ENCODE results near the gene KDSR.
"Not testable (repeated sequence)": the region's sequence is repeated elsewhere in the genome, so short reads cannot be mapped to it uniquely, and the experiment has no call there.

The KDSR gene

GRCh38 chr18:63374540-63374939 lies 7.5 kb upstream of the KDSR start:
- no peaks in the 10 kb centered on the region for H3K27me3 ChIP-seq
- H3K36me3 ChIP-seq, result no peaks in the 10 kb centered on the region
- no peaks in the 10 kb centered on the region for H3K9me3 ChIP-seq
- H3K4me1 ChIP-seq, result no peaks in the 10 kb centered on the region
- no peak for DNase-seq
- no peak overlapping the region for H3K4me3 ChIP-seq (ENCODE audit: low read depth, low read length)
- TF ChIP-seq CTCF (IDR thresholded peaks at IDR 0.05; ENCODE audit: low read depth, low read length), result no peak

GRCh38 chr18:63373161-63373560 lies 6.2 kb upstream of the KDSR start:
- Histone ChIP-seq H3K36me3 (no peaks in the 10 kb centered on the region), H3K27me3 (no peaks in the 10 kb centered on the region), H3K4me3 (ENCODE audit: low read depth, low read length) (no peak overlapping the region), H3K4me1 (no peaks in the 10 kb centered on the region), H3K9me3 (no peaks in the 10 kb centered on the region)
- no peak for TF ChIP-seq CTCF (IDR thresholded peaks at IDR 0.05; ENCODE audit: low read depth, low read length)
- DNase-seq, result no peak

DNA sequence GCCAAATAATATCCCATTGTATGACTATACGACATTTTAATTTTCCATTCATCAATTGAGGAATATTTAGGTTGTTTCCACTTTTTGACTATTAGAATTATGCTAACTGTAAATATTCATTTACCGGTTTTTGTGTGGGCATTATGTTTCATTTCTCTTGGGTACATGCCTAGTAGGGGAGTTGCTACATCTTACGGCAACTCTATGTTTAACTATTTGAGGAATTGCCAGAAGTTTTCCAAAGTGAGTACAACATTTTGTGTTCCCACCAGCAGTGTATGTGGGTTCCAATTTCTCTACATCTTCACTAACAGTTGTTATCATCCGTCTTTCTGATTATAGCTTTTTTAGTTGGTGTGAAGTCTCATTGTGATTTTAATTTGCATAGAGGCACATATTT lies 1.6 kb upstream of the KDSR start:
- no peak for TF ChIP-seq CTCF (IDR thresholded peaks at IDR 0.05; ENCODE audit: low read depth, low read length)
- H3K36me3 ChIP-seq, result no peaks in the 10 kb centered on the region
- no peak overlapping the region for H3K4me3 ChIP-seq (ENCODE audit: low read depth, low read length)
- DNase-seq, result no peak
- H3K4me1 ChIP-seq, result no peaks in the 10 kb centered on the region
- no peaks in the 10 kb centered on the region for H3K27me3 ChIP-seq
- H3K9me3 ChIP-seq, result no peaks in the 10 kb centered on the region

- DNase-seq, result peak; percentile 16
- no peaks in the 10 kb centered on the region for H3K36me3 ChIP-seq
- TF ChIP-seq CTCF (IDR thresholded peaks at IDR 0.05; ENCODE audit: low read depth, low read length), result no peak
- peak overlapping the region; percentile 70 for H3K4me3 ChIP-seq (ENCODE audit: low read depth, low read length)
- no peaks in the 10 kb centered on the region for H3K9me3 ChIP-seq
- no peaks in the 10 kb centered on the region for H3K4me1 ChIP-seq
- no peaks in the 10 kb centered on the region for H3K27me3 ChIP-seq
These were observed 573 bp downstream of the KDSR start for GRCh38 chr18:63366213-63367052.

- no peaks in the 10 kb centered on the region for H3K27me3 ChIP-seq
- H3K4me1 ChIP-seq, result no peaks in the 10 kb centered on the region
- peak overlapping the region; percentile 70 for H3K4me3 ChIP-seq (ENCODE audit: low read depth, low read length)
- TF ChIP-seq CTCF (IDR thresholded peaks at IDR 0.05; ENCODE audit: low read depth, low read length), result no peak
- DNase-seq, result no peak
- H3K9me3 ChIP-seq, result no peaks in the 10 kb centered on the region
- H3K36me3 ChIP-seq, result no peaks in the 10 kb centered on the region
These were observed 1.2 kb downstream of the KDSR start for GRCh38 chr18:63365876-63366212.

- TF ChIP-seq CTCF (IDR thresholded peaks at IDR 0.05; ENCODE audit: low read depth, low read length), result no peak
- H3K9me3 ChIP-seq, result no peaks in the 10 kb centered on the region
- DNase-seq, result no peak
- H3K4me1 ChIP-seq, result no peaks in the 10 kb centered on the region
- no peaks in the 10 kb centered on the region for H3K36me3 ChIP-seq
- no peak overlapping the region for H3K4me3 ChIP-seq (ENCODE audit: low read depth, low read length)
- no peaks in the 10 kb centered on the region for H3K27me3 ChIP-seq
These were observed 3.1 kb downstream of the KDSR start for GRCh38 chr18:63363951-63364350.

DNA sequence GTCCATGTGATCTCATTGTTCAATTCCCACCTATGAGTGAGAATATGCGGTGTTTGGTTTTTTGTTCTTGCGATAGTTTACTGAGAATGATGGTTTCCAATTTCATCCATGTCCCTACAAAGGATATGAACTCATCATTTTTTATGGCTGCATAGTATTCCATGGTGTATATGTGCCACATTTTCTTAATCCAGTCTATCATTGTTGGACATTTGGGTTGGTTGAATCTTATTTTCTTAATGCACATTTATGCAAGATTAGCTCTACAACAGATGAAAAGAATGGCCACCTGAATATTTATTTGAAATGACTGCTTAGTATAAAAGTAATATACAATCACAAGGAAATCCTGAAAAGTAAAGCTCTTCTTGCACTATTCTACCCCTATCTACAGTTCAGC lies 3.6 kb downstream of the KDSR start:
- H3K4me1 ChIP-seq; H3K36me3 ChIP-seq; H3K27me3 ChIP-seq; H3K9me3 ChIP-seq; H3K4me3 ChIP-seq (ENCODE audit: low read depth, low read length); DNase-seq: not testable (repeated sequence)

All from BE2C (cell line).